CD14-positive monocyte (primary cell): Measurements from ENCODE around the gene KCTD5. TPM values are rescaled to one million over a fixed set of nuclear protein-coding genes. Genes with fewer than 3 reads are reported as not detected.
A peak's percentile ranks its signal among the peaks of the same experiment; 100 is the strongest.

Experiments
- DNase-seq, 3 donors: peaks; one replicate each; pipeline ENCODE4 v3.0.0-alpha.2; 2011 to 2022
- H2AFZ ChIP-seq: 2 replicates; pipeline ENCODE4 v1.6.0; 2012; ENCODE audit warnings: mild to moderate bottlenecking, low read depth, low read length, inconsistent platforms; ENCODE audit not compliant: insufficient read depth, poor library complexity, severe bottlenecking
- H3K27ac ChIP-seq, 2 donors: 1 replicate in 1 of 2; 2 replicates in 1 of 2; pipeline ENCODE4 v1.5.1; 2012 to 2013; ENCODE audit warnings: low read length in 2 of 2, control low read depth in 1 of 2, inconsistent platforms in 1 of 2, low read depth in 1 of 2, mild to moderate bottlenecking in 1 of 2
- H3K27me3 ChIP-seq, 2 donors: one replicate each; pipeline versions ENCODE4 v1.6.0 to v1.6.1; 2011 to 2013; ENCODE audit warnings: low read length in 2 of 2; ENCODE audit not compliant: control insufficient read depth in 2 of 2, insufficient read depth in 2 of 2
- H3K36me3 ChIP-seq, 2 donors: replicated peaks in 1 of 2; 1 replicate in 1 of 2; 2 replicates in 1 of 2; pipeline versions ENCODE4 v1.5.1 to v1.6.1; 2012 to 2013; ENCODE audit warnings: low read length in 2 of 2, control low read depth in 1 of 2, inconsistent platforms in 1 of 2, mild to moderate bottlenecking in 1 of 2; ENCODE audit not compliant: insufficient read depth in 2 of 2, control insufficient read depth in 1 of 2
- H3K4me1 ChIP-seq, 2 donors: 1 replicate in 1 of 2; 2 replicates in 1 of 2; pipeline versions ENCODE4 v1.5.1 to v1.6.1; 2012 to 2013; ENCODE audit warnings: low read length in 2 of 2, control low read depth in 1 of 2, inconsistent platforms in 1 of 2, mild to moderate bottlenecking in 1 of 2, moderate library complexity in 1 of 2; ENCODE audit not compliant: insufficient read depth in 2 of 2, control insufficient read depth in 1 of 2
- H3K4me2 ChIP-seq: replicated peaks from 2 replicates; pipeline ENCODE3; 2012; ENCODE audit warnings: low read length, moderate library complexity, mild to moderate bottlenecking; ENCODE audit not compliant: poor library complexity, severe bottlenecking; ENCODE audit errors: extremely low read depth
- H3K4me3 ChIP-seq, 3 experiments: fragments of 200-600 bp in 1 of 3; sonication (generic) in 1 of 3; replicated peaks in 1 of 3; 1 replicate in 2 of 3; 2 replicates in 1 of 3; pipeline ENCODE4 v1.5.1; 2011 to 2013; ENCODE audit warnings: low read length in 3 of 3, mild to moderate bottlenecking in 3 of 3, control low read depth in 2 of 3, low read depth in 2 of 3, inconsistent platforms in 1 of 3, moderate library complexity in 1 of 3
- H3K79me2 ChIP-seq: 2 replicates; pipeline ENCODE4 v1.6.0; 2012; ENCODE audit warnings: mild to moderate bottlenecking, control low read depth, inconsistent platforms, low read length, moderate library complexity; ENCODE audit not compliant: insufficient read depth
- H3K9ac ChIP-seq: 2 replicates; pipeline ENCODE4 v1.6.0; 2017; ENCODE audit warnings: low read length, mild to moderate bottlenecking; ENCODE audit not compliant: insufficient read depth, poor library complexity, severe bottlenecking
- H3K9me3 ChIP-seq, 2 donors: replicated peaks in 1 of 2; 1 replicate in 1 of 2; 2 replicates in 1 of 2; pipeline versions ENCODE4 v1.5.1 to v1.6.1; 2012 to 2013; ENCODE audit warnings: low read length in 2 of 2, control low read depth in 1 of 2; ENCODE audit not compliant: control insufficient read depth in 1 of 2, insufficient read depth in 1 of 2
- H4K20me1 ChIP-seq: 2 replicates; pipeline ENCODE4 v1.6.0; 2012; ENCODE audit warnings: mild to moderate bottlenecking, low read length, control low read depth, moderate library complexity; ENCODE audit not compliant: insufficient read depth
- H3K27ac Mint-ChIP-seq, 7 donors: one replicate each; pipeline ENCODE4 v1.8.0; 2020; ENCODE audit warnings: mild to moderate bottlenecking in 7 of 7, mixed read lengths in 7 of 7, moderate library complexity in 6 of 7, inconsistent platforms in 2 of 7
- H3K27me3 Mint-ChIP-seq, 3 donors: one replicate each; pipeline ENCODE4 v1.8.0; 2021 to 2022; ENCODE audit warnings: low read depth in 3 of 3, mild to moderate bottlenecking in 3 of 3, mixed read lengths in 3 of 3, moderate library complexity in 3 of 3, inconsistent platforms in 1 of 3
- H3K36me3 Mint-ChIP-seq, 2 donors: one replicate each; pipeline ENCODE4 v1.8.0; 2020; ENCODE audit warnings: mixed read lengths in 2 of 2, inconsistent platforms in 1 of 2, mild to moderate bottlenecking in 1 of 2
- H3K4me1 Mint-ChIP-seq: one replicate; pipeline ENCODE4 v1.8.0; 2020; ENCODE audit warnings: mild to moderate bottlenecking, mixed read lengths
- H3K4me3 Mint-ChIP-seq, 2 donors: one replicate each; pipeline ENCODE4 v1.8.0; 2020; ENCODE audit warnings: mild to moderate bottlenecking in 2 of 2, mixed read lengths in 2 of 2, moderate library complexity in 1 of 2
- H3K9me3 Mint-ChIP-seq, 7 donors: one replicate each; pipeline ENCODE4 v1.8.0; 2020 to 2022; ENCODE audit warnings: mixed read lengths in 7 of 7, mild to moderate bottlenecking in 6 of 7, moderate library complexity in 6 of 7, inconsistent platforms in 2 of 7
- WGBS: methylation state at CpG from one replicate; pipeline ENCODE4 v1.1.5; 2013; ENCODE audit warnings: missing lambda C conversion rate; ENCODE audit not compliant: insufficient coverage; 5-methylcytosine and 5-hydroxymethylcytosine counted together
- intact Hi-C, 2 donors: fragments of 100-400 bp; cut with micrococcal nuclease; formaldehyde crosslinking; loops; one replicate each; pipeline versions ENCODE4 v1.15.0 to v1.15.1; 2023
- polyA plus RNA-seq, 3 donors: library from polyadenylated mRNA; depleted of rRNA in 1 of 3; unstranded in 2 of 3; stranded (reverse) in 1 of 3; fragments of 300-500 nt in 2 of 3; fragments of >200 nt in 1 of 3; fragmentation: Illumina TruSeq in 2 of 3; gene quantifications; 1 replicate in 2 of 3; 2 replicates in 1 of 3; pipeline ENCODE4 v1.2.3, GENCODE V29; 2012 to 2021
- TF ChIP-seq, protein P1 (sequence below): fragments of 200-600 bp; IDR thresholded peaks from one replicate; pipeline ENCODE4 v1.8.0; 2022; ENCODE audit warnings: antibody characterized with exemption, mild to moderate bottlenecking

The KCTD5 gene
- polyA plus RNA-seq, 3 donors = 16.0 to 23.1 (median 21.0) TPM

DNA sequence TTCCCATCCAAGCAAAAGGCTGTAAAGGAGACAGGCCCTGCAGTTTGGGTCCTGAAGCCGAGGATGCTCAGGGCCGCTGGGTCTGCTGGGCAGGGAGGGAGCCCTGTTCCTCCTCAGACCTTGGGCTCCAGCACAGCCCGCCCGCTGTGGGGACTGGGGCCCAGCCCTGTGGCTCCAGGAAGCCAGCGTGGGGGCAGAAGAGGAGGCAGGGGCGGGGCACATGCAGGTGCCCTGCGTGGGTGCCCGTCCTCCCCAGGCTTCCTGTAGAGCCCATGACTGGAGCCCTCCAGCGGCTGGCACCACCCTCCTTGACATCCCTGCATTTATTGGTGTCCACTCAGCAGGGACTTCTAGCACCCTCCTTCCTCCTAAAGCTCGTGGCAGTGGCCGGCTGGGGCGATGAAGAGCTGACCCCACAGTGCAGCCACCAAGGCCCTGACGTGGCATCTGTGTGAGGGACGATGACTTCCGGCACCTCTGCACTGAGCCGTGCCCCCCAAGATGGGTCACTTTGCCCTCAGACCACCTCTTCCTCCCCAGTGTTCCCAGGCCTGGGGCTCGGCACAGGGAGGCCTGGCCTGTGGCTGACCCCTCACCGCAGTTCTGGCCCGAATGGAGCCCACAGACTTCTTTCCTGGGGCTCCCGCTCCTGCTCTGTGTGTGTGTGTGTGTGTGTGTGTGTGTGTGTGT lies 27.8 kb downstream of the KCTD5 start:
- no peak for DNase-seq
- Mint-ChIP-seq H3K4me3 (no peak overlapping the region), H3K9me3 (peaks cover 0 to 4% (median 0%) of the 10 kb centered on the region in 7 donors), H3K27ac (peak overlapping the region in 1 of 7 donors; percentile 36), H3K4me1 (no peaks in the 10 kb centered on the region), H3K36me3 (peaks cover 19 to 42% of the 10 kb centered on the region in 2 donors), H3K27me3 (peaks cover 5 to 12% (median 7%) of the 10 kb centered on the region in 3 donors)
- H3K4me3 ChIP-seq = no peak overlapping the region
- WGBS = 78% methylated on average over 20 of the region's 20 CpGs
- H3K27me3 ChIP-seq = peaks cover 0 to 1% of the 10 kb centered on the region in 2 donors
- peaks cover 3% of the 10 kb centered on the region for H3K79me2 ChIP-seq
- intact Hi-C loops = no loop called here
- H3K9me3 ChIP-seq = no peaks in the 10 kb centered on the region
- TF ChIP-seq, protein P1, sequence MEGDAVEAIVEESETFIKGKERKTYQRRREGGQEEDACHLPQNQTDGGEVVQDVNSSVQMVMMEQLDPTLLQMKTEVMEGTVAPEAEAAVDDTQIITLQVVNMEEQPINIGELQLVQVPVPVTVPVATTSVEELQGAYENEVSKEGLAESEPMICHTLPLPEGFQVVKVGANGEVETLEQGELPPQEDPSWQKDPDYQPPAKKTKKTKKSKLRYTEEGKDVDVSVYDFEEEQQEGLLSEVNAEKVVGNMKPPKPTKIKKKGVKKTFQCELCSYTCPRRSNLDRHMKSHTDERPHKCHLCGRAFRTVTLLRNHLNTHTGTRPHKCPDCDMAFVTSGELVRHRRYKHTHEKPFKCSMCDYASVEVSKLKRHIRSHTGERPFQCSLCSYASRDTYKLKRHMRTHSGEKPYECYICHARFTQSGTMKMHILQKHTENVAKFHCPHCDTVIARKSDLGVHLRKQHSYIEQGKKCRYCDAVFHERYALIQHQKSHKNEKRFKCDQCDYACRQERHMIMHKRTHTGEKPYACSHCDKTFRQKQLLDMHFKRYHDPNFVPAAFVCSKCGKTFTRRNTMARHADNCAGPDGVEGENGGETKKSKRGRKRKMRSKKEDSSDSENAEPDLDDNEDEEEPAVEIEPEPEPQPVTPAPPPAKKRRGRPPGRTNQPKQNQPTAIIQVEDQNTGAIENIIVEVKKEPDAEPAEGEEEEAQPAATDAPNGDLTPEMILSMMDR = no peak
- H3K9ac ChIP-seq = no peak overlapping the region
- no peak overlapping the region for H2AFZ ChIP-seq
- H4K20me1 ChIP-seq = peaks cover 75% of the 10 kb centered on the region
- H3K36me3 ChIP-seq = peaks cover 42 to 53% of the 10 kb centered on the region in 2 donors
- H3K4me2 ChIP-seq = no peak overlapping the region
- H3K27ac ChIP-seq = no peak overlapping the region
- no peaks in the 10 kb centered on the region for H3K4me1 ChIP-seq

DNA sequence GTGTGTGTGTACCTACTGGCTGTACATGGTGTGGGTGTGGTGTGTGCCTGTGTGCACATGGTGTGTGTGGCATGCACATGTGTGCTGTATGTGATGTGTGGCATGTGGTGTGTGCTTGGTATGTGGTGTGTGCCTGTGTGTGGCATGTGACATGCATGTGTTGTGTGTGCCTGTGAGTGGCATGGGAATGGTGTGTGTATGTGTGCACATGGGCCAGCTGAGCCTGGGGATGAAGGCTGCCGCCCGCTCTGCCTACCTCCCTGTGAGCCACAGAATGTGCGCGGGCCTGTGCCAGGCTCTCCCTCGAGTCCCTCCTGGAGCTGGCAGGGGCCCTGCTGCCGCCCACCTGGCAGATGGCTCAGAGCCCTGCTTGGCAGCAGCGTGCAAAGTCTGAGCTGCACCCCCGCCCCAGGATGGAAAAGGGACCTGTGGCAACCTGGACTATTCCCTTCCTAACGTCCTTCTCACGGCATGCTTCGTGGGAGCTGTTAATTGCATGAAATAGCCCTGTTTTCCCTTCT lies 28.4 kb downstream of the KCTD5 start:
- Mint-ChIP-seq H3K27ac (peak overlapping the region in 1 of 7 donors; percentile 20), H3K36me3 (peaks cover 17 to 36% of the 10 kb centered on the region in 2 donors), H3K4me3 (no peak overlapping the region), H3K4me1 (no peaks in the 10 kb centered on the region), H3K27me3 (peaks cover 5 to 13% (median 9%) of the 10 kb centered on the region in 3 donors), H3K9me3 (peaks cover 0 to 4% (median 0%) of the 10 kb centered on the region in 7 donors)
- peaks cover 69% of the 10 kb centered on the region for H4K20me1 ChIP-seq
- H3K27me3 ChIP-seq = peaks cover 0 to 2% of the 10 kb centered on the region in 2 donors
- H2AFZ ChIP-seq = no peak overlapping the region
- H3K4me2 ChIP-seq = no peak overlapping the region
- no peak for DNase-seq
- peaks cover 36 to 47% of the 10 kb centered on the region in 2 donors for H3K36me3 ChIP-seq
- TF ChIP-seq, protein P1 = no peak
- no peak overlapping the region for H3K4me3 ChIP-seq
- peaks cover 2 to 5% of the 10 kb centered on the region in 2 donors for H3K4me1 ChIP-seq
- no peaks in the 10 kb centered on the region for H3K9me3 ChIP-seq
- no peak overlapping the region for H3K9ac ChIP-seq
- no peak overlapping the region for H3K27ac ChIP-seq
- no peaks in the 10 kb centered on the region for H3K79me2 ChIP-seq
- 88% methylated on average over 11 of the region's 11 CpGs for WGBS
- intact Hi-C loops = no loop called here
